ENCODE measurements around the gene POLD2.

- no peak for TF ChIP-seq CTCF (IDR thresholded peaks at IDR 0.05; ENCODE audit: low read depth, low read length)
- no peak for TF ChIP-seq MAX (IDR thresholded peaks at IDR 0.05; ENCODE audit: low read depth, low read length)
- no peak for TF ChIP-seq POLR2A (IDR thresholded peaks at IDR 0.05; ENCODE audit: extremely low read depth, insufficient read length)
Measured at GRCh38 chr7:44094365-44094764, 29.0 kb downstream of the POLD2 start.

Data from NB4 (cell line).